Measurements from ENCODE around the gene HOXD8. TPM values are rescaled to one million over a fixed set of nuclear protein-coding genes. Genes with fewer than 3 reads are reported as not detected.

Gene HOXD8
- total RNA-seq, 5 donors from 2014 or later (not counting 1 experiment from before 2014, with no cell fraction given): not detected

- Mint-ChIP-seq H3K4me3 (peak overlapping the region in 1 of 3 donors; percentile 69), H3K27me3 (peaks cover 77 to 83% of the 10 kb centered on the region in 2 donors), H3K36me3 (no peaks in the 10 kb centered on the region), H3K4me1 (peaks cover 17 to 25% (median 24%) of the 10 kb centered on the region in 3 donors), H3K9me3 (no peaks in the 10 kb centered on the region), H3K27ac (peak overlapping the region; percentile 6 to 44)
- Histone ChIP-seq H3K9me3 (no peaks in the 10 kb centered on the region), H3K27me3 (replicated peaks in 1 of 2; ENCODE audit: control insufficient read depth in 2 of 2, extremely low read depth in 1 of 2, insufficient read depth in 2 of 2, low read length in 1 of 2) (peaks cover 36 to 87% of the 10 kb centered on the region in 2 experiments), H3K36me3 (ENCODE audit: control insufficient read depth in 2 of 2, extremely low read depth in 1 of 2, insufficient read depth in 1 of 2, low read length in 1 of 2) (no peaks in the 10 kb centered on the region), H3K4me1 (ENCODE audit: control insufficient read depth in 1 of 2, extremely low read depth in 1 of 2, insufficient read depth in 2 of 2, low read length in 2 of 2) (peaks cover 1 to 41% of the 10 kb centered on the region in 2 experiments), H3K27ac (ENCODE audit: low read length) (no peak overlapping the region), H3K4me3 (ENCODE audit: control insufficient read depth in 1 of 2, extremely low read depth in 1 of 2, low read length in 1 of 2) (no peak overlapping the region)
- 14% methylated on average over 25 of the region's 34 CpGs for WGBS (ENCODE audit: insufficient coverage)
- ATAC-seq (replicated peaks in 1 of 4): no peak
- CTCF ChIA-PET: interaction anchor here (0.5 to 4.3 kb wide), 6 partner anchors 63 to 1027 kb away, joined by 3 to 64 read pairs (median 3); no protein-coding TSS in a partner anchor
- DNase-seq: no peak
- POLR2A ChIA-PET: interaction anchor here in 1 of 2 donors (0.6 kb wide), 1 partner anchor 14 kb away, joined by 7 read pairs; no protein-coding TSS in a partner anchor
Measured at GRCh38 chr2:176124110-176124946, 5.2 kb upstream of the HOXD8 start.

- no peak for ATAC-seq (replicated peaks in 1 of 4)
- H3K4me1 Mint-ChIP-seq: peaks cover 17 to 25% (median 24%) of the 10 kb centered on the region in 3 donors
- peak overlapping the region in 1 of 2 donors; percentile 2 for H3K27ac Mint-ChIP-seq
- Histone ChIP-seq H3K4me3 (ENCODE audit: control insufficient read depth in 1 of 2, extremely low read depth in 1 of 2, low read length in 1 of 2) (no peak overlapping the region), H3K27ac (ENCODE audit: low read length) (no peak overlapping the region), H3K36me3 (ENCODE audit: control insufficient read depth in 2 of 2, extremely low read depth in 1 of 2, insufficient read depth in 1 of 2, low read length in 1 of 2) (no peaks in the 10 kb centered on the region), H3K4me1 (ENCODE audit: control insufficient read depth in 1 of 2, extremely low read depth in 1 of 2, insufficient read depth in 2 of 2, low read length in 2 of 2) (peaks cover 2 to 43% of the 10 kb centered on the region in 2 experiments), H3K9me3 (no peaks in the 10 kb centered on the region), H3K27me3 (replicated peaks in 1 of 2; ENCODE audit: control insufficient read depth in 2 of 2, extremely low read depth in 1 of 2, insufficient read depth in 2 of 2, low read length in 1 of 2) (peaks cover 29 to 88% of the 10 kb centered on the region in 2 experiments)
- ChIA-PET CTCF (interaction anchor here (0.5 to 4.3 kb wide), 14 partner anchors 24 to 1521 kb away, joined by 3 to 64 read pairs (median 5); no protein-coding TSS in a partner anchor), POLR2A (interaction anchor here in 1 of 2 donors (0.8 kb wide), 1 partner anchor 1193 kb away, joined by 3 read pairs; no protein-coding TSS in a partner anchor)
- H3K27me3 Mint-ChIP-seq: peaks cover 69 to 76% of the 10 kb centered on the region in 2 donors
- H3K36me3 Mint-ChIP-seq: no peaks in the 10 kb centered on the region
- no peak for DNase-seq
- WGBS (ENCODE audit: insufficient coverage): 24% methylated on average over 7 of the region's 9 CpGs
- H3K4me3 Mint-ChIP-seq: no peak overlapping the region
- H3K9me3 Mint-ChIP-seq: no peaks in the 10 kb centered on the region
Measured at GRCh38 chr2:176124947-176125771, 4.3 kb upstream of the HOXD8 start.

- Mint-ChIP-seq H3K36me3 (no peaks in the 10 kb centered on the region), H3K27me3 (peaks cover 66 to 73% of the 10 kb centered on the region in 2 donors), H3K9me3 (no peaks in the 10 kb centered on the region), H3K4me3 (no peak overlapping the region), H3K4me1 (peaks cover 17 to 27% (median 25%) of the 10 kb centered on the region in 3 donors), H3K27ac (no peak overlapping the region)
- Histone ChIP-seq H3K4me3 (ENCODE audit: control insufficient read depth in 1 of 2, extremely low read depth in 1 of 2, low read length in 1 of 2) (no peak overlapping the region), H3K27me3 (replicated peaks in 1 of 2; ENCODE audit: control insufficient read depth in 2 of 2, extremely low read depth in 1 of 2, insufficient read depth in 2 of 2, low read length in 1 of 2) (peaks cover 24 to 86% of the 10 kb centered on the region in 2 experiments), H3K9me3 (no peaks in the 10 kb centered on the region), H3K36me3 (ENCODE audit: control insufficient read depth in 2 of 2, extremely low read depth in 1 of 2, insufficient read depth in 1 of 2, low read length in 1 of 2) (no peaks in the 10 kb centered on the region), H3K4me1 (ENCODE audit: control insufficient read depth in 1 of 2, extremely low read depth in 1 of 2, insufficient read depth in 2 of 2, low read length in 2 of 2) (peaks cover 3 to 47% of the 10 kb centered on the region in 2 experiments), H3K27ac (ENCODE audit: low read length) (no peak overlapping the region)
- ChIA-PET CTCF (interaction anchor here (0.5 to 4.3 kb wide), 13 partner anchors 25 to 1520 kb away, joined by 3 to 64 read pairs (median 6); no protein-coding TSS in a partner anchor), POLR2A (interaction anchor here in 1 of 2 donors (0.8 kb wide), 1 partner anchor 1192 kb away, joined by 3 read pairs; no protein-coding TSS in a partner anchor)
- no peak for DNase-seq
- ATAC-seq (replicated peaks in 1 of 4): no peak
- 9% methylated on average over 3 of the region's 6 CpGs for whole genome bisulfite sequencing (ENCODE audit: insufficient coverage)
Measured at GRCh38 chr2:176125772-176126054, 3.8 kb upstream of the HOXD8 start.

- Histone ChIP-seq H3K36me3 (ENCODE audit: control insufficient read depth in 2 of 2, extremely low read depth in 1 of 2, insufficient read depth in 1 of 2, low read length in 1 of 2) (no peaks in the 10 kb centered on the region), H3K9me3 (no peaks in the 10 kb centered on the region), H3K27ac (ENCODE audit: low read length) (no peak overlapping the region), H3K4me1 (ENCODE audit: control insufficient read depth in 1 of 2, extremely low read depth in 1 of 2, insufficient read depth in 2 of 2, low read length in 2 of 2) (peaks cover 4 to 40% of the 10 kb centered on the region in 2 experiments), H3K4me3 (ENCODE audit: control insufficient read depth in 1 of 2, extremely low read depth in 1 of 2, low read length in 1 of 2) (no peak overlapping the region), H3K27me3 (replicated peaks in 1 of 2; ENCODE audit: control insufficient read depth in 2 of 2, extremely low read depth in 1 of 2, insufficient read depth in 2 of 2, low read length in 1 of 2) (peaks cover 25 to 79% of the 10 kb centered on the region in 2 experiments)
- DNase-seq (peak in 33 of 35 experiments; percentile 12 to 86 (median 60)), ATAC-seq (replicated peaks in 1 of 4) (peak in 1 of 4 experiments; percentile 21)
- 13% methylated on average over 2 of the region's 13 CpGs for WGBS (ENCODE audit: insufficient coverage)
- Mint-ChIP-seq H3K27me3 (peaks cover 72 to 76% of the 10 kb centered on the region in 2 donors), H3K36me3 (no peaks in the 10 kb centered on the region), H3K4me3 (no peak overlapping the region), H3K27ac (no peak overlapping the region), H3K9me3 (no peaks in the 10 kb centered on the region), H3K4me1 (peaks cover 25 to 35% (median 35%) of the 10 kb centered on the region in 3 donors)
- POLR2A ChIA-PET: interaction anchor here in 1 of 2 donors (0.5 to 0.7 kb wide), 3 partner anchors 25 to 1098 kb away, joined by 3 to 9 read pairs (median 3); no protein-coding TSS in a partner anchor
- CTCF ChIA-PET: interaction anchor here (0.5 to 4.3 kb wide), 38 partner anchors 10 to 1812 kb away, joined by 3 to 64 read pairs (median 4); no protein-coding TSS in a partner anchor
Measured at GRCh38 chr2:176126929-176127773, 2.4 kb upstream of the HOXD8 start.

GRCh38 chr2:176127774-176128072 lies 1.8 kb upstream of the HOXD8 start:
- Histone ChIP-seq H3K27ac (ENCODE audit: low read length) (no peak overlapping the region), H3K27me3 (replicated peaks in 1 of 2; ENCODE audit: control insufficient read depth in 2 of 2, extremely low read depth in 1 of 2, insufficient read depth in 2 of 2, low read length in 1 of 2) (peaks cover 25 to 79% of the 10 kb centered on the region in 2 experiments), H3K4me3 (ENCODE audit: control insufficient read depth in 1 of 2, extremely low read depth in 1 of 2, low read length in 1 of 2) (no peak overlapping the region), H3K4me1 (ENCODE audit: control insufficient read depth in 1 of 2, extremely low read depth in 1 of 2, insufficient read depth in 2 of 2, low read length in 2 of 2) (peaks cover 6 to 40% of the 10 kb centered on the region in 2 experiments), H3K36me3 (ENCODE audit: control insufficient read depth in 2 of 2, extremely low read depth in 1 of 2, insufficient read depth in 1 of 2, low read length in 1 of 2) (no peaks in the 10 kb centered on the region), H3K9me3 (no peaks in the 10 kb centered on the region)
- H3K4me3 Mint-ChIP-seq: peak overlapping the region in 1 of 3 donors; percentile 63
- ChIA-PET POLR2A (interaction anchor here in 1 of 2 donors (0.5 kb wide), 1 partner anchor 1098 kb away, joined by 9 read pairs; no protein-coding TSS in a partner anchor), CTCF (interaction anchor here (0.6 to 4.3 kb wide), 29 partner anchors 10 to 1382 kb away, joined by 3 to 64 read pairs (median 5); no protein-coding TSS in a partner anchor)
- peaks cover 28 to 41% (median 37%) of the 10 kb centered on the region in 3 donors for H3K4me1 Mint-ChIP-seq
- H3K36me3 Mint-ChIP-seq: no peaks in the 10 kb centered on the region
- DNase-seq (no peak), ATAC-seq (replicated peaks in 1 of 4) (no peak)
- peak overlapping the region in 1 of 2 donors; percentile 81 for H3K27ac Mint-ChIP-seq
- WGBS (ENCODE audit: insufficient coverage): 71% methylated on average over 2 of the region's 4 CpGs
- no peaks in the 10 kb centered on the region for H3K9me3 Mint-ChIP-seq
- H3K27me3 Mint-ChIP-seq: peaks cover 77 to 79% of the 10 kb centered on the region in 2 donors

All from T-cell (primary cell).